Measurements from ENCODE around the gene KCNK5. TPM values are rescaled to one million over a fixed set of nuclear protein-coding genes. Genes with fewer than 3 reads are reported as not detected.

KCNK5 gene
- total and polyA plus RNA-seq, 2 experiments from 2014 or later, result 6.6 to 11.4 TPM

- peaks cover 7% of the 10 kb centered on the region for H3K9me3 ChIP-seq (ENCODE audit: low read depth)
- H2AFZ ChIP-seq, result no peak overlapping the region
- H3K4me2 ChIP-seq, result no peak overlapping the region
- TF ChIP-seq EZH2 (IDR thresholded peaks at IDR 0.05; ENCODE audit: borderline replicate concordance) (no peak), CTCF (IDR thresholded peaks at IDR 0.05; ENCODE audit: poor library complexity) (no peak), EZH2phosphoT487 (IDR thresholded peaks at IDR 0.05; ENCODE audit: low read depth, severe bottlenecking, unreplicated experiment) (no peak)
- no peaks in the 10 kb centered on the region for H3K4me1 ChIP-seq (ENCODE audit: insufficient read depth)
- no peak for DNase-seq (ENCODE audit: low spot score)
- H3K4me3 ChIP-seq, result no peak overlapping the region
- no peaks in the 10 kb centered on the region for H3K27me3 ChIP-seq
- no peaks in the 10 kb centered on the region for H3K79me2 ChIP-seq
- 97% methylated on average over 1 of the region's 1 CpG for WGBS (ENCODE audit: low lambda C conversion rate, missing lambda C conversion rate)
- H3K9me2 ChIP-seq (replicated peaks; ENCODE audit: insufficient read depth), result no peaks in the 10 kb centered on the region
- no peaks in the 10 kb centered on the region for H3K36me3 ChIP-seq (replicated peaks; ENCODE audit: insufficient read depth, low read depth)
- H3K27ac ChIP-seq, result no peak overlapping the region
- H4K20me1 ChIP-seq (ENCODE audit: insufficient read depth, poor library complexity, severe bottlenecking), result no peaks in the 10 kb centered on the region
Observed at GRCh38 chr6:39177130-39177529, 52.1 kb downstream of the KCNK5 start.

- no peak for DNase-seq (ENCODE audit: low spot score)
- no peak overlapping the region for H2AFZ ChIP-seq
- H3K9me2 ChIP-seq (replicated peaks; ENCODE audit: insufficient read depth), result no peaks in the 10 kb centered on the region
- H3K4me1 ChIP-seq (ENCODE audit: insufficient read depth), result no peaks in the 10 kb centered on the region
- peaks cover 7% of the 10 kb centered on the region for H3K9me3 ChIP-seq (ENCODE audit: low read depth)
- H3K4me2 ChIP-seq, result no peak overlapping the region
- H4K20me1 ChIP-seq (ENCODE audit: insufficient read depth, poor library complexity, severe bottlenecking), result no peaks in the 10 kb centered on the region
- WGBS (ENCODE audit: low lambda C conversion rate, missing lambda C conversion rate), result 90% methylated on average over 6 of the region's 6 CpGs
- H3K4me3 ChIP-seq, result no peak overlapping the region
- no peaks in the 10 kb centered on the region for H3K79me2 ChIP-seq
- H3K36me3 ChIP-seq (replicated peaks; ENCODE audit: insufficient read depth, low read depth), result no peaks in the 10 kb centered on the region
- H3K27me3 ChIP-seq, result no peaks in the 10 kb centered on the region
- H3K27ac ChIP-seq, result no peak overlapping the region
- TF ChIP-seq EZH2phosphoT487 (IDR thresholded peaks at IDR 0.05; ENCODE audit: low read depth, severe bottlenecking, unreplicated experiment), result no peak
- TF ChIP-seq CTCF (IDR thresholded peaks at IDR 0.05; ENCODE audit: poor library complexity), result no peak
- TF ChIP-seq EZH2 (IDR thresholded peaks at IDR 0.05; ENCODE audit: borderline replicate concordance), result no peak
Observed at GRCh38 chr6:39173270-39173669, 56.0 kb downstream of the KCNK5 start.

GRCh38 chr6:39172377-39172757, 56.9 kb downstream of the KCNK5 start:
- no peak overlapping the region for H3K4me3 ChIP-seq
- H2AFZ ChIP-seq, result no peak overlapping the region
- H3K9me2 ChIP-seq (replicated peaks; ENCODE audit: insufficient read depth), result no peaks in the 10 kb centered on the region
- no peaks in the 10 kb centered on the region for H3K36me3 ChIP-seq (replicated peaks; ENCODE audit: insufficient read depth, low read depth)
- H4K20me1 ChIP-seq (ENCODE audit: insufficient read depth, poor library complexity, severe bottlenecking), result no peaks in the 10 kb centered on the region
- H3K4me2 ChIP-seq, result no peak overlapping the region
- TF ChIP-seq EZH2 (IDR thresholded peaks at IDR 0.05; ENCODE audit: borderline replicate concordance), result no peak
- TF ChIP-seq EZH2phosphoT487 (IDR thresholded peaks at IDR 0.05; ENCODE audit: low read depth, severe bottlenecking, unreplicated experiment), result no peak
- no peak for TF ChIP-seq CTCF (IDR thresholded peaks at IDR 0.05; ENCODE audit: poor library complexity)
- DNase-seq (ENCODE audit: low spot score), result no peak
- WGBS (ENCODE audit: low lambda C conversion rate, missing lambda C conversion rate), result 65% methylated on average over 5 of the region's 5 CpGs
- peaks cover 7% of the 10 kb centered on the region for H3K9me3 ChIP-seq (ENCODE audit: low read depth)
- H3K27me3 ChIP-seq, result no peaks in the 10 kb centered on the region
- H3K27ac ChIP-seq, result no peak overlapping the region
- H3K4me1 ChIP-seq (ENCODE audit: insufficient read depth), result no peaks in the 10 kb centered on the region
- H3K79me2 ChIP-seq, result no peaks in the 10 kb centered on the region
